GM12891 (cell line): ENCODE results near the gene CAMKMT.

Experiments
- PAX5 ChIP-seq: IDR thresholded peaks from 2 replicates; pipeline ENCODE4 v1.6.1; 2011; ENCODE audit warnings: low read length, moderate library complexity, mild to moderate bottlenecking; ENCODE audit not compliant: insufficient read depth, severe bottlenecking
- POLR2A ChIP-seq: IDR thresholded peaks from 2 replicates; pipeline ENCODE4 v1.6.1; 2011; ENCODE audit warnings: low read depth, low read length, control low read depth
- POLR2AphosphoS5 ChIP-seq: IDR thresholded peaks from 2 replicates; pipeline ENCODE4 v1.6.1; 2011; ENCODE audit warnings: low read depth, low read length, control low read depth
- POU2F2 ChIP-seq: IDR thresholded peaks from 2 replicates; pipeline ENCODE4 v1.6.1; 2011; ENCODE audit warnings: low read depth, mild to moderate bottlenecking, control low read depth, low read length, moderate library complexity
- SPI1 ChIP-seq: IDR thresholded peaks from 2 replicates; pipeline ENCODE4 v1.6.1; 2011; ENCODE audit warnings: low read depth, low read length, control low read depth
- TAF1 ChIP-seq: IDR thresholded peaks from 2 replicates; pipeline ENCODE4 v1.6.1; 2011; ENCODE audit warnings: low read depth, low read length, control low read depth

DNA sequence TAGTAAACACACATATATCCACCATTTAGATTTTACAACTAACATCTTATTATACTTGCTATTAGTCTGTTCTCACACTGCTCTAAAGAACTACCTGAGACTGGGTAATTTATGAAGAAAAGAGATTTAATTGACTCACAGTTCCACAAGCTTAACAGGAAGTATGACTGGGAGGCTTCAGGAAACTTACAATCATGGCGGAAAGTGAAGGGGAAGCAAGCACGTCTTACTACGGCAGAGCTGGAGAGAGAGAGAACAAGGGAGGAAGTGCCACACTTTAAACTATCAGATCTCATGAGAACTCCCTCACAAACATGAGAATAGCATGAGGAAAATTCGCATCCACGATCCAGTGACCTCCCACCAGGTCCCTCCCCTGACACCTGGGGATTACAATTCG, 240.7 kb downstream of the CAMKMT start:
- no peak for TF ChIP-seq POLR2AphosphoS5
- no peak for TF ChIP-seq SPI1
- no peak for TF ChIP-seq POLR2A
- TF ChIP-seq PAX5: no peak
- no peak for TF ChIP-seq TAF1
- no peak for TF ChIP-seq POU2F2
